MM.1S (cell line): ENCODE data around the gene ZNF236.

Experiments
- DNase-seq: peaks from one replicate; pipeline ENCODE4 v3.0.0-alpha.2; 2015
- H2AFZ ChIP-seq: fragments of 300-600 bp; sonication (generic); 2 replicates; pipeline ENCODE4 v1.6.0; 2016; ENCODE audit warnings: antibody characterized with exemption, low read length
- H3F3A ChIP-seq: fragments of 300-600 bp; sonication (generic); 2 replicates; pipeline ENCODE4 v1.6.1; 2016; ENCODE audit warnings: mild to moderate bottlenecking, antibody characterized with exemption, low read length, moderate library complexity, mixed read lengths; ENCODE audit not compliant: insufficient read depth
- H3K27ac ChIP-seq: fragments of 300-600 bp; sonication (generic); 2 replicates; pipeline ENCODE4 v1.5.1; 2016; ENCODE audit warnings: mild to moderate bottlenecking, low read length
- H3K27me3 ChIP-seq: fragments of 300-600 bp; sonication (generic); replicated peaks from 2 replicates; pipeline ENCODE4 v1.6.0; 2016; ENCODE audit warnings: low read length; ENCODE audit not compliant: insufficient read depth
- H3K36me3 ChIP-seq: fragments of 300-600 bp; sonication (generic); replicated peaks from 2 replicates; pipeline ENCODE4 v1.6.1; 2016; ENCODE audit warnings: mild to moderate bottlenecking, low read length, mixed read lengths; ENCODE audit not compliant: insufficient read depth
- H3K4me1 ChIP-seq: fragments of 300-600 bp; sonication (generic); 2 replicates; pipeline ENCODE4 v1.6.1; 2016; ENCODE audit warnings: low read length, mixed read lengths
- H3K4me2 ChIP-seq: fragments of 300-600 bp; sonication (generic); 2 replicates; pipeline ENCODE4 v1.6.0; 2016; ENCODE audit warnings: low read depth, low read length
- H3K4me3 ChIP-seq: fragments of 300-600 bp; sonication (generic); 2 replicates; pipeline ENCODE4 v1.5.1; 2016; ENCODE audit warnings: low read length, mixed read lengths
- H3K79me2 ChIP-seq: fragments of 300-600 bp; sonication (generic); 2 replicates; pipeline ENCODE4 v1.6.1; 2016; ENCODE audit warnings: mixed run types, low read length, mixed read lengths
- H3K9ac ChIP-seq: fragments of 300-600 bp; sonication (generic); 2 replicates; pipeline ENCODE4 v1.6.1; 2016; ENCODE audit warnings: low read length, mixed read lengths
- H3K9me2 ChIP-seq: fragments of 300-600 bp; sonication (generic); replicated peaks from 2 replicates; pipeline ENCODE4 v1.6.1; 2016; ENCODE audit warnings: mild to moderate bottlenecking, low read length, mixed read lengths; ENCODE audit not compliant: insufficient read depth
- H3K9me3 ChIP-seq: fragments of 300-600 bp; sonication (generic); replicated peaks from 2 replicates; pipeline ENCODE4 v1.6.1; 2016; ENCODE audit warnings: mild to moderate bottlenecking, low read length, mixed read lengths; ENCODE audit not compliant: insufficient read depth
- H4K20me1 ChIP-seq: fragments of 300-600 bp; sonication (generic); 2 replicates; pipeline ENCODE4 v1.6.1; 2016; ENCODE audit warnings: mild to moderate bottlenecking, low read length, moderate library complexity, mixed read lengths; ENCODE audit not compliant: insufficient read depth
- EZH2 ChIP-seq: fragments of 300-600 bp; sonication (generic); optimal IDR thresholded peaks from 2 replicates; pipeline ENCODE3; 2017; ENCODE audit warnings: low read depth, mild to moderate bottlenecking, antibody characterized with exemption, low read length, mixed read lengths
- EZH2phosphoT487 ChIP-seq: fragments of 300-600 bp; sonication (generic); IDR thresholded peaks from 2 replicates; pipeline ENCODE4 v1.6.1; 2018; ENCODE audit warnings: antibody characterized with exemption, low read length
- TF ChIP-seq, protein P1 (sequence below): fragments of 300-600 bp; sonication (generic); IDR thresholded peaks from 2 replicates; pipeline ENCODE4 v1.5.1; 2016; ENCODE audit warnings: antibody characterized with exemption, low read length, mixed read lengths

Gene ZNF236

DNA sequence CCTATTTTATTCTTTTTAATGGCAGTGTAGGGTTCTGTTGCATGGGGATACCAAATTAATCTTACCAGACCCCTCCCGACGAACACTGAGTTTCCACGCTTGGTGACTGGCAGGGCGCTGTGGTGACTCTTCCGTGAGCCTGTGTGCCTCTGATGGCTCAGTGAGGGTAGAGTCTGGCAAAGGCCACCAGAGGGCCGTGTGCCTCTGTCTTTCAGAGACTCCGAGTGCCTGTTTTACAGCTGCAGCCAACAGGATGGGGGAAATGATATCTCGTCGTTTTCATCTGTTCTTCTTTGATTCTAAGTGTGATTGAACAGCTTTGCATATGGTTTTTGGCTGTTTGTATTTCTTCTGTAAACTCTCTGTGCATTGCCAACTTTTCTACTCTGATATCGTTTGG lies 99.8 kb downstream of the ZNF236 start:
- Histone ChIP-seq H3K27me3 (no peaks in the 10 kb centered on the region), H3K9me2 (no peaks in the 10 kb centered on the region), H3K9me3 (no peaks in the 10 kb centered on the region), H3K79me2 (no peaks in the 10 kb centered on the region), H3K36me3 (no peaks in the 10 kb centered on the region), H3K4me3 (no peak overlapping the region), H3F3A (no peaks in the 10 kb centered on the region), H3K4me1 (0 out of 2 replicates have a peak, but pooled peaks cover 8% of the 10 kb centered on the region), H4K20me1 (no peaks in the 10 kb centered on the region), H3K9ac (no peak overlapping the region), H3K27ac (no peak overlapping the region), H3K4me2 (no peak overlapping the region), H2AFZ (no peak overlapping the region)
- no peak for DNase-seq
- TF ChIP-seq, protein P1, sequence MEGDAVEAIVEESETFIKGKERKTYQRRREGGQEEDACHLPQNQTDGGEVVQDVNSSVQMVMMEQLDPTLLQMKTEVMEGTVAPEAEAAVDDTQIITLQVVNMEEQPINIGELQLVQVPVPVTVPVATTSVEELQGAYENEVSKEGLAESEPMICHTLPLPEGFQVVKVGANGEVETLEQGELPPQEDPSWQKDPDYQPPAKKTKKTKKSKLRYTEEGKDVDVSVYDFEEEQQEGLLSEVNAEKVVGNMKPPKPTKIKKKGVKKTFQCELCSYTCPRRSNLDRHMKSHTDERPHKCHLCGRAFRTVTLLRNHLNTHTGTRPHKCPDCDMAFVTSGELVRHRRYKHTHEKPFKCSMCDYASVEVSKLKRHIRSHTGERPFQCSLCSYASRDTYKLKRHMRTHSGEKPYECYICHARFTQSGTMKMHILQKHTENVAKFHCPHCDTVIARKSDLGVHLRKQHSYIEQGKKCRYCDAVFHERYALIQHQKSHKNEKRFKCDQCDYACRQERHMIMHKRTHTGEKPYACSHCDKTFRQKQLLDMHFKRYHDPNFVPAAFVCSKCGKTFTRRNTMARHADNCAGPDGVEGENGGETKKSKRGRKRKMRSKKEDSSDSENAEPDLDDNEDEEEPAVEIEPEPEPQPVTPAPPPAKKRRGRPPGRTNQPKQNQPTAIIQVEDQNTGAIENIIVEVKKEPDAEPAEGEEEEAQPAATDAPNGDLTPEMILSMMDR, result peak; percentile 14; the same call in 1 of the 2 replicates
- TF ChIP-seq EZH2phosphoT487, result no peak
- TF ChIP-seq EZH2, result no peak

DNA sequence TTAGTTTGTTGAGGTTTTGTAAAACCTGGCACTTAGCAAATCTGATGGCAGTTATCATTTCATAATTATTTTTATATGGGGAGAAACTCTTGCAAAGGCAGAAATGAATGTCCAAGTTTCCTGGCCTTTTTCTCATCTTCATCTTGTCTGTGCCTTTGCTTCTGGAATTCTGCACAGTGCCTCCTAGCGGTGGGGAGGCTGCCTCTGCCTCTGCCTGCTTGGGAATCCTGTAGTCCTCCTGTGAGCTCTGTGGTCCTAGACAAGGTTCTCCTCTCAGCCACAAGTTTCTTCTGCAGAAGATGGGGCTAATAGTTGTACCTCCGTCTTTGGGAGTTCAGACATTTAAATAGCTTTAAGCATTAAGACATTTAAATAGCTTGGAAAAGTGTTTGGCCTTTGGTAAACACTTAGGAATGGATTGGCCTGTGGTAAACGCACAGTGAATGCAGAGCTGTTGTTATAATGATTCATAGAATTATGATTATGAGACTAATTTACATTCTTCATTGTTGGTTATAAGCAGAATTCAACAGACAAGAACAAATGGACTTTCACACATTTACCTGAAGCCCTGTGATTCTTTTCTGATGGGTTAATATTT lies 101.2 kb downstream of the ZNF236 start:
- H3K9me3 ChIP-seq, result no peaks in the 10 kb centered on the region
- 0 out of 2 replicates have a peak, but pooled peaks cover 8% of the 10 kb centered on the region for H3K4me1 ChIP-seq
- H3K9me2 ChIP-seq, result no peaks in the 10 kb centered on the region
- no peak overlapping the region for H3K4me3 ChIP-seq
- H3K79me2 ChIP-seq, result no peaks in the 10 kb centered on the region
- no peaks in the 10 kb centered on the region for H3K36me3 ChIP-seq
- H3F3A ChIP-seq, result no peaks in the 10 kb centered on the region
- no peak overlapping the region for H3K9ac ChIP-seq
- no peak overlapping the region for H3K27ac ChIP-seq
- DNase-seq, result no peak
- TF ChIP-seq, protein P1, result peak; percentile 53
- TF ChIP-seq EZH2, result no peak
- H2AFZ ChIP-seq, result no peak overlapping the region
- no peak overlapping the region for H3K4me2 ChIP-seq
- H3K27me3 ChIP-seq, result no peaks in the 10 kb centered on the region
- no peaks in the 10 kb centered on the region for H4K20me1 ChIP-seq

- Histone ChIP-seq H3K27me3 (no peaks in the 10 kb centered on the region), H3K9me2 (no peaks in the 10 kb centered on the region), H3K9me3 (no peaks in the 10 kb centered on the region), H3K4me2 (no peak overlapping the region), H2AFZ (no peak overlapping the region), H3K4me1 (0 out of 2 replicates have a peak, but pooled peaks cover 7% of the 10 kb centered on the region), H3K79me2 (no peaks in the 10 kb centered on the region), H3K9ac (no peak overlapping the region), H3K4me3 (no peak overlapping the region), H3K36me3 (no peaks in the 10 kb centered on the region), H3K27ac (no peak overlapping the region), H4K20me1 (no peaks in the 10 kb centered on the region), H3F3A (no peaks in the 10 kb centered on the region)
- TF ChIP-seq, protein P1, result no peak
- TF ChIP-seq EZH2 (no peak), EZH2phosphoT487 (no peak)
- no peak for DNase-seq
Observed at GRCh38 chr18:76925501-76925900, 103.1 kb downstream of the ZNF236 start.
